GM12878 (cell line): ENCODE data around the gene LDLRAD4. TPM values are rescaled to one million over a fixed set of nuclear protein-coding genes. Genes with fewer than 3 reads are reported as not detected.

Source experiments
- ATAC-seq: fragments of 200-7000 bp; cut with Tn5 transposase; 3 replicates; pipeline ENCODE4 v1.9.1; 2020; ENCODE audit warnings: mild to moderate bottlenecking, moderate library complexity
- BruUV-seq: library from RNA; stranded (reverse); fragments of 400-500 nt; replicated peaks from 2 replicates; lab custom pipeline; 2021; lab: Mats Ljungman, UMichigan
- CTCF ChIA-PET: fragments of 300-600 bp; sonication (Branson Sonifier 250); formaldehyde crosslinking; extraction: SDS; loops from one replicate; lab custom pipeline; 2021; ENCODE audit warnings: inconsistent platforms; lab: Yijun Ruan, JAX
- POLR2A ChIA-PET: fragments of 350-600 bp; formaldehyde crosslinking; extraction: SDS; loops from one replicate; lab custom pipeline; 2021; ENCODE audit warnings: inconsistent platforms; lab: Charles Lee
- RAD21 ChIA-PET: fragments of 300-600 bp; sonication (Branson Sonifier 250); formaldehyde crosslinking; loops from one replicate; lab custom pipeline; 2023; ENCODE audit warnings: antibody characterized with exemption; ENCODE audit not compliant: unreplicated experiment; lab: Charles Lee
- SMC1A ChIA-PET: fragments of 300-600 bp; sonication (Branson Sonifier 250); formaldehyde crosslinking; loops from one replicate; lab custom pipeline; 2023; ENCODE audit not compliant: unreplicated experiment, uncharacterized antibody; lab: Charles Lee
- DNase-seq: peaks from one replicate; pipeline ENCODE4 v3.0.0-alpha.2; 2011; ENCODE audit warnings: low read depth, low spot score
- FAIRE-seq: peaks from 3 replicates; lab custom pipeline; 2011; peaks lifted over from hg19 to GRCh38; lab: Jason Lieb, UNC
- H2AFZ ChIP-seq: 2 replicates; pipeline ENCODE4 v1.6.0; 2011; ENCODE audit warnings: low read depth, low read length, control low read depth; ENCODE audit not compliant: control insufficient read depth
- H3K27ac ChIP-seq: 2 replicates; pipeline ENCODE4 v1.5.1; 2011; ENCODE audit warnings: control low read depth; ENCODE audit not compliant: control insufficient read depth, insufficient read depth
- H3K27me3 ChIP-seq, 2 experiments: replicated peaks in 1 of 2; 2 replicates each; pipeline versions ENCODE4 v1.6.0 to v1.6.1; 2011; ENCODE audit warnings: low read length in 1 of 2; ENCODE audit not compliant: control insufficient read depth in 2 of 2, insufficient read depth in 2 of 2
- H3K36me3 ChIP-seq, 2 experiments: 2 replicates each; pipeline ENCODE4 v1.5.1; 2011; ENCODE audit warnings: low read length in 1 of 2; ENCODE audit not compliant: control insufficient read depth in 2 of 2, insufficient read depth in 2 of 2
- H3K4me1 ChIP-seq: 2 replicates; pipeline ENCODE4 v1.6.1; 2011; ENCODE audit warnings: mild to moderate bottlenecking, low read length, moderate library complexity, mixed read lengths; ENCODE audit not compliant: control insufficient read depth, insufficient read depth
- H3K4me2 ChIP-seq: 2 replicates; pipeline ENCODE4 v1.6.0; 2011; ENCODE audit warnings: control low read depth; ENCODE audit not compliant: control insufficient read depth, insufficient read depth
- H3K4me3 ChIP-seq: fragments of 200-600 bp; sonication (generic); 2 replicates; pipeline ENCODE4 v1.5.1; 2016
- H3K79me2 ChIP-seq: 2 replicates; pipeline ENCODE4 v1.6.0; 2011; ENCODE audit warnings: low read length; ENCODE audit not compliant: control insufficient read depth, insufficient read depth
- H3K9ac ChIP-seq: 2 replicates; pipeline ENCODE4 v1.8.0; 2011; ENCODE audit warnings: low read length, control low read depth, mixed read lengths; ENCODE audit not compliant: control insufficient read depth, insufficient read depth
- H3K9me3 ChIP-seq: replicated peaks from 3 replicates; pipeline ENCODE4 v1.5.1; 2011; ENCODE audit warnings: mild to moderate bottlenecking, low read length; ENCODE audit not compliant: control insufficient read depth, insufficient read depth
- H4K20me1 ChIP-seq: 2 replicates; pipeline ENCODE4 v1.6.0; 2011; ENCODE audit not compliant: control insufficient read depth, insufficient read depth
- DPF2 ChIP-seq: fragments of 450-650 bp; IDR thresholded peaks from 2 replicates; pipeline ENCODE4 v1.6.1; 2017; ENCODE audit warnings: mild to moderate bottlenecking
- GATAD2B ChIP-seq: fragments of 450-650 bp; conservative IDR thresholded peaks from 2 replicates; pipeline ENCODE4 v1.6.1; 2017; ENCODE audit warnings: low read depth, mild to moderate bottlenecking, moderate library complexity
- SUZ12 ChIP-seq: fragments of 200-600 bp; sonication (generic); IDR thresholded peaks from one replicate; pipeline ENCODE4 v1.6.1; 2018; ENCODE audit warnings: antibody characterized with exemption, mild to moderate bottlenecking; ENCODE audit not compliant: unreplicated experiment
- WGBS: methylation state at CpG from one replicate; pipeline ENCODE4 v1.1.6; 2016; ENCODE audit warnings: low lambda C conversion rate; ENCODE audit not compliant: insufficient replicate concordance, insufficient coverage; ENCODE audit errors: missing lambda C conversion rate; 5-methylcytosine and 5-hydroxymethylcytosine counted together
- in situ Hi-C: fragments of 300-500 bp; cut with MboI; formaldehyde crosslinking; loops from 9 replicates; pipeline ENCODE4 v1.14.3; 2018; ENCODE audit warnings: mixed read lengths
- intact Hi-C: fragments of 100-400 bp; cut with micrococcal nuclease; formaldehyde crosslinking; loops from one replicate; pipeline ENCODE4 v1.14.2; 2022; ENCODE audit not compliant: unreplicated experiment
- polyA plus RNA-seq, 11 experiments: library from polyadenylated mRNA; depleted of rRNA in 4 of 11; unstranded in 6 of 11; stranded (reverse) in 5 of 11; fragments of >200 nt; fragmentation: Nextera tagmentation in 4 of 11; fragmentation: Illumina TruSeq in 1 of 11; extraction: Ambion mirVana in 4 of 11; extraction: Trizol in 1 of 11; gene quantifications; 1 replicate in 1 of 11; 2 replicates in 10 of 11; pipeline versions ENCODE4 v1.2.1 to v1.2.3, GENCODE V29; 2011 to 2016; ENCODE audit warnings: inconsistent platforms in 2 of 11, missing spikeins in 2 of 11, low read depth in 1 of 11
- total RNA-seq, 4 experiments: library from RNA; depleted of rRNA in 3 of 4; stranded (reverse); fragments of >200 nt in 3 of 4; fragmentation: Illumina TruSeq in 1 of 4; extraction: Trizol in 1 of 4; gene quantifications; 2 replicates each; pipeline versions ENCODE4 v1.2.1 to v1.2.3, GENCODE V29; 2013 to 2021
- TF ChIP-seq, protein P1 (sequence below): fragments of 450-650 bp; IDR thresholded peaks from 2 replicates; pipeline ENCODE4 v1.6.1; 2018; ENCODE audit warnings: borderline replicate concordance, mild to moderate bottlenecking; ENCODE audit not compliant: partially characterized antibody

Gene LDLRAD4
- total and polyA plus RNA-seq, 10 of the 15 experiments (the other 5 are each of a cell fraction or from before 2014, with no cell fraction given): 2.7 to 16.8 (median 11.2) TPM

DNA sequence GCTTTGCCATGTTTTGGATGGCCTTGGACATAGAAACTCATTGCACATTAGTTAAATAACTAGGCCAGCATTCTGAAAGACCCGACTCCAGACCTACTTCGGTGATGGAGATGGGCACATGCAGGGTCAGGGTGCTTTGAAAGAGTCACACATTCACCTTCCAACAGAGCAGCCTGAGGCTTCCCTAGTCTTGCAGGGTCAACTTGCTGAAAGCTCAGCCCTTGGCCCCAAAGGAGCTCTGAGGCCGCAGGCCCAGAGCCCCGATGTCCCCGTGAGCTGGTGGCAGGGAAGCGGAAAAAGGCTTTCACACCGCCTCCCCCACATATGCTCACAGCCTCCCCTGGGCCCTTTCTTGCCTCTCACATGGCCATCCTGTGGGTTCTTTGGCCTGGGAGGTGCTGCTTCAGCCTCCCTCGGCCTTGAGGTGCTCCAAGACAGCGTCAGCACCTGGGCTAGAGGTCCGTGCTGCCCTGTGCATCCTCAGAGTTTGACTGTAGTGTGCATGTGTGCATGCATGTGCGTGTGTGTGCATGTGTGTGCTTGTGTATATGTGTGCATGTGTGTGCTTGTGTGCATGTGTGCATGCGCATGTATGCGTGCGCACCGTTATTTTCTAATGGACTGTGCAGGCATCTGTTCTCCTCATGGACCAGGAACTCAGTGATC is 21.6 kb downstream of the LDLRAD4 start (continued):
- TF ChIP-seq, protein P1, sequence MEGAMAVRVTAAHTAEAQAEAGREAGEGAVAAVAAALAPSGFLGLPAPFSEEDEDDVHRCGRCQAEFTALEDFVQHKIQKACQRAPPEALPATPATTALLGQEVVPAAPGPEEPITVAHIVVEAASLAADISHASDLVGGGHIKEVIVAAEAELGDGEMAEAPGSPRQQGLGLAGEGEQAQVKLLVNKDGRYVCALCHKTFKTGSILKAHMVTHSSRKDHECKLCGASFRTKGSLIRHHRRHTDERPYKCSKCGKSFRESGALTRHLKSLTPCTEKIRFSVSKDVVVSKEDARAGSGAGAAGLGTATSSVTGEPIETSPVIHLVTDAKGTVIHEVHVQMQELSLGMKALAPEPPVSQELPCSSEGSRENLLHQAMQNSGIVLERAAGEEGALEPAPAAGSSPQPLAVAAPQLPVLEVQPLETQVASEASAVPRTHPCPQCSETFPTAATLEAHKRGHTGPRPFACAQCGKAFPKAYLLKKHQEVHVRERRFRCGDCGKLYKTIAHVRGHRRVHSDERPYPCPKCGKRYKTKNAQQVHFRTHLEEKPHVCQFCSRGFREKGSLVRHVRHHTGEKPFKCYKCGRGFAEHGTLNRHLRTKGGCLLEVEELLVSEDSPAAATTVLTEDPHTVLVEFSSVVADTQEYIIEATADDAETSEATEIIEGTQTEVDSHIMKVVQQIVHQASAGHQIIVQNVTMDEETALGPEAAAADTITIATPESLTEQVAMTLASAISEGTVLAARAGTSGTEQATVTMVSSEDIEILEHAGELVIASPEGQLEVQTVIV: no peak

DNA sequence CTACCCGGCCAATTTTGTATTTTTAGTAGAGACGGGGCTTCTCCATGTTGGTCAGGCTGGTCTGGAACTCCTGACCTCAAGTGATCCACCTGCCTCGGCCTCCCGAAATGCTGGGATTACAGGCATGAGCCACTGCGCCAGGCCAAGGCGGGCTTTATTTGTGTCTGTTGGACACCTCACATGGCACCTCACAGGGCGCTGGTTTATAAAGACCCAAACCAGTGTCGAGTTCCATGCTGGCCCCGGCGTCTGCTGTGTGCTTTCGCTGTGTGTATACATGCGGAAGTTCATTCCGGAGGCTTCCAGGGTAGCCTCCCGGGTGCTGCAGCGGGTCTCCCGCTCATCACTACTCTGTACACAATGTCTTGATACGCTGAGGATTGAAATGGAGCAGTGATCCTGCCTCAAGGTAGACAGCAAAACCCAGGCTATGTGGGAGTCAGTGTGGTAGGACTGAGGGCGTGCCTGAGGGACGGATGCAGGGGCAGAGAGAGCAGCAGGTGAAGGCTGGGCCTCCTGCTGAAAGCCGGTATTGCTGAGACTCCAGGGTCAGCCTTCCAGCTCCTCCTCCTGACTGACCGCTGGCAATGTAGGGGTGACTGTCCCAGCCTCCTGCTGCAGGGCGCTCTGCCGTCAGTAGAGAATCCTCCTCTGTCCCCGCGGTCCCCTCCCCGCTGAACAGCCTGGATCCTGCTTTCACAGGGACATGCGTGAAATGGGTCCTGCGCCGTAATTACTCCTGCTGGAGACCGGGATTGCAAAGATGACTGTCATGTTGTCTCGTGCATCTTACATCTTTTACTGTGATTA is 22.7 kb downstream of the LDLRAD4 start:
- Histone ChIP-seq H3K79me2 (no peaks in the 10 kb centered on the region), H3K4me1 (no peaks in the 10 kb centered on the region), H2AFZ (no peak overlapping the region), H4K20me1 (no peaks in the 10 kb centered on the region), H3K9me3 (no peaks in the 10 kb centered on the region), H3K9ac (no peak overlapping the region), H3K4me2 (no peak overlapping the region), H3K27me3 (peaks cover 0 to 2% of the 10 kb centered on the region in 2 experiments; a peak in 1 of 4 replicates)
- 57% methylated on average over 31 of the region's 31 CpGs for WGBS
- no peak for DNase-seq
- CTCF ChIA-PET: no interaction called here
- RAD21 ChIA-PET: no interaction called here
- intact Hi-C loops: loop anchor here (10.0 kb wide), 1 partner anchor 174 kb away; no protein-coding TSS in a partner anchor
- no TSS peak for BruUV-seq
- TF ChIP-seq SUZ12: no peak
- TF ChIP-seq DPF2: no peak
- no peak for TF ChIP-seq GATAD2B
- TF ChIP-seq, all 136 proteins: peak for 0
- in situ Hi-C loops: no loop called here
- no peaks in the 10 kb centered on the region for H3K36me3 ChIP-seq
- no peak for FAIRE-seq
- no peak for ATAC-seq
- H3K4me3 ChIP-seq: no peak overlapping the region
- ChIA-PET SMC1A (no interaction called here), POLR2A (no interaction called here)
- H3K27ac ChIP-seq: no peak overlapping the region
